HG02678 (cell line): Measurements from ENCODE around the gene ZNF576.
"Not testable (repeated sequence)": the region's sequence is repeated elsewhere in the genome, so short reads cannot be mapped to it uniquely, and the experiment has no call there.

Experiments used
- ATAC-seq: cut with Tn5 transposase; IDR thresholded peaks from one replicate; pipeline ENCODE4 v1.9.1; 2021; ENCODE audit warnings: mild to moderate bottlenecking, moderate library complexity; ENCODE audit not compliant: unreplicated experiment

ZNF576 gene

DNA sequence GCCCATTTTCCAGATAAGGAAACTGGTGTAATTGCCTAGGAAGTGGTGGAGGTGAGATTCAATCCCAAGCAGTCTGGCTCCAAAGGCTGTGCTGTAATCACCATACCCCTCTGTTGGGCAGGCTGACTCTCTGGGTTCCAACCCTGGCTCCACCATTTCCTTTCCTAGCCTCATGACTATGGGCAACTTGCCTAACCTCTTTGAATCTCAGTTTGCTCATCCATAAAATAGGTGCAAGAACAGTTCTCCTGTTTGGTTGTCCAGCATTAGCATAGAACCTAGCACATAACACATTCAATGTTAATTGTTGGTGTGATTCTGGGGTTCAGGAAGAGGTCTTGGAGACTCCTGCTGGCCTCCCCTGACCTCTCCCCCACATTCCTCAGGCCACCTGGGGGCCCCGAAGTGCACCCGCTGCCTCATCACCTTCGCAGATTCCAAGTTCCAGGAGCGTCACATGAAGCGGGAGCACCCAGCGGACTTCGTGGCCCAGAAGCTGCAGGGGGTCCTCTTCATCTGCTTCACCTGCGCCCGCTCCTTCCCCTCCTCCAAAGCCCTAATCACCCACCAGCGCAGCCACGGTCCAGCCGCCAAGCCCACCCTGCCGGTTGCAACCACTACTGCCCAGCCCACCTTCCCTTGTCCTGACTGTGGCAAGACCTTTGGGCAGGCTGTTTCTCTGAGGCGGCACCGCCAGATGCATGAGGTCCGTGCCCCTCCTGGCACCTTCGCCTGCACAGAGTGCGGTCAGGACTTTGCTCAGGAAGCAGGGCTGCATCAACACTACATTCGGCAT is 2.2 kb downstream of the ZNF576 start:
- no peak for ATAC-seq

DNA sequence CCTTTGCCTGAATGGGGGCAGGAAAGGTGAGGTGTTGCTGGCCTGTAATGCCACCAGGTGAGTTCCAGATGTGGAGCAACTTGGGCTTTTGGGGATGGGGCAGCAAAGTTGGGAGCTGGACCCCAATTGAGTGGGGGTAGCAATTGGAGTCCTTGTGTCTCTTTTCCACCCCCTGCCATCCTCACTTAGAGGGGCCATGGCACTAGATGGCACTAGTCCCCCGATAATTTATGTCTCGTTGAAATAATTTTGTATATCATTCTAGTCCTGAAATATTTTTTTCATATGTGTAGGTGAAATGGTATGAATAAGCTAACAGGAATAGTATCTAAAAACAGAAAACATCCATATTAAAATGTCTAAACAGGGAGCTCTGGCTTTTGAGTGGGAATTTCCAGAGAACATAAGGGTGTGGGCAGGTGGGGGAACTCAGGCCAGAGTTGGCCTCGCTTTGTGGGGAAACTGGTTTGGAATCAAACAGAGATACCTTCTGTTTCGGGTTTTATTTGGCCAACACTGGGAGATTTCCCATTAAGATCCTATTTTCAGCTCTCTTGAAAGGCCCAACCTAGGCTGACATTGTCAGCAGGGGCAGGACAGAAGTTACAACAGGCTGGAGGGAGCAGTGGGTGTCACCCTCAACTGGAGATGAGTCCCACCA is 3.4 kb downstream of the ZNF576 start:
- ATAC-seq, result no peak

DNA sequence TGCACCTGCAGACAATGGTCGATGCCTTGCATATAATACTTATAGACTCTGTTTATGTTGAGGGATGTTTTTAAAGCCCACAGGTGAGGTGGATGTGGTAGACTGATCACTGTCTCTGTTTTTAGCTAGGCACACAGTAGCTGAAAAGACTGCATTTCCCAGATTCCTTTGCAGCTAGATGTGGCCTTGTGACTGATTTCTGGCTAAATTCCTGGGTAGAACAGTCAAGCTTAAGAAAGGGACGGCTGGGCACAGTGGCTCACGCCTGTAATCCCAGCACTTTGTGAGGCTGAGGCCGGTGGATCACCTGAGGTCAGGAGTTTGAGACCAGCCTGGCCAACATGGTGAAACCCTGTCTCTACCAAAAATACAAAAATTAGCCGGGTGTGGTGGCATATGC is 3.9 kb downstream of the ZNF576 start:
- not testable (repeated sequence) for ATAC-seq

DNA sequence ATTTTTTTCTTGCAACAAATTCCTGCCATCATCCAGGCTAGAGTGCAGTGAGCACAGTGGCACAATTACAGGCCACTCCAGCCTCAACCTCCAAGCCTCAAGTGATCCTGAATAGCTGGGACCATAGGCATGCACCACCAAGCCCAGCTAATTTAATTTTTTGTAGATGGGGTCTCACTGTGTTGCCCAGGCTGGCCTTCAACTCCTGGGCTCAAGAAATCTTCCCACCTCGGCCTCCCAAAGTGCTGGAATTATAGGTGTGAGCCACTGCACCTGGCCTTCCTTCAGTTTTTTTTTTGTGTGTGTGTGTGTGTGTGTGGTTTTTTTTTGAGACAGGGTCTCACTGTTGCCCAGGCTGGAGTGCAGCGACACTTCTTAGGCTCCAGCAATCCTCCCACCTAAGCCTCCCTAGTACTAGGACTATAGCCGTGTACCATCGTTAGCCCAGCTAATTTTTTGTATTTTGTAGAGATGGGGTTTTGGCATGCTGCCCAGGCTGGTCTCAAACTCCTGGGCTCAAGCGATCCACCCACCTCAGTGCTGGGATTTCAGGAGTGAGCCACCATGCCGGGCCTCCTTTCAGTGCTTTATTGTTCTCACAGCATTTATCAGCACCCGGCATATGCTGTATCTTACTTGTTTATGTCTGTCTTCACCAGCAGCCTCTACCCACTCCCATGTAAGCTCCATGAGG is 9.6 kb downstream of the ZNF576 start:
- ATAC-seq, result no peak

DNA sequence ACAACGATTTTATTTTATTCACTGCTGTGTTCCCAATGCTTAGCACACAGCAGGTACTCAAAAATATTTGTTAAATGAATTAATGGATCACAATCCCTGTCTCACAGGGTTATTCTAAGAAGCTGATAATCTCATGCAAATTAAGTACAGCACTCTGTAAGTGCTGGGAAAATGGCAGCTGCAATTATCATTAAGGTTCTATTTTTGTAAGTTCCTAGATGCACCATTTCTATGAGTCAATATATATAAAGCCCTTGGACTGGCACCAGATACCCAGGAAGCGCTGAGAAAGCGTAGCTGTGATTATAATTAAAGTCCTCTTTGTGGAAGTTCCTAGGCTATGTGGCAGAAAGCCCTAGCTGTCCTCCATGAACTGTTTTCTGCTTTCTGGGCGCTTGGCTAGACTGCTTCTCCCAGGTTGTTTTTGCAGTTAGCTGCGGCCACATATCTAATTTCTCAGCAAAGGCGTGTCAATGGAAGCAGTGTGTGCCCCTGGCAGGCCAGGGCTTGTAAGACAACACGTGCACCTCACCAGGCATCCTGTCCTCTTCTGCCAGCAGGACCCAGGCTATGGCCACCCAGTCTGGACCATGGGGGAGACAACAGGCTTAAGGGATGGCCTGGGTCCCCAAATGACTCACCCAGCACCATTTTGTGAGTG is 10.3 kb downstream of the ZNF576 start:
- no peak for ATAC-seq

DNA sequence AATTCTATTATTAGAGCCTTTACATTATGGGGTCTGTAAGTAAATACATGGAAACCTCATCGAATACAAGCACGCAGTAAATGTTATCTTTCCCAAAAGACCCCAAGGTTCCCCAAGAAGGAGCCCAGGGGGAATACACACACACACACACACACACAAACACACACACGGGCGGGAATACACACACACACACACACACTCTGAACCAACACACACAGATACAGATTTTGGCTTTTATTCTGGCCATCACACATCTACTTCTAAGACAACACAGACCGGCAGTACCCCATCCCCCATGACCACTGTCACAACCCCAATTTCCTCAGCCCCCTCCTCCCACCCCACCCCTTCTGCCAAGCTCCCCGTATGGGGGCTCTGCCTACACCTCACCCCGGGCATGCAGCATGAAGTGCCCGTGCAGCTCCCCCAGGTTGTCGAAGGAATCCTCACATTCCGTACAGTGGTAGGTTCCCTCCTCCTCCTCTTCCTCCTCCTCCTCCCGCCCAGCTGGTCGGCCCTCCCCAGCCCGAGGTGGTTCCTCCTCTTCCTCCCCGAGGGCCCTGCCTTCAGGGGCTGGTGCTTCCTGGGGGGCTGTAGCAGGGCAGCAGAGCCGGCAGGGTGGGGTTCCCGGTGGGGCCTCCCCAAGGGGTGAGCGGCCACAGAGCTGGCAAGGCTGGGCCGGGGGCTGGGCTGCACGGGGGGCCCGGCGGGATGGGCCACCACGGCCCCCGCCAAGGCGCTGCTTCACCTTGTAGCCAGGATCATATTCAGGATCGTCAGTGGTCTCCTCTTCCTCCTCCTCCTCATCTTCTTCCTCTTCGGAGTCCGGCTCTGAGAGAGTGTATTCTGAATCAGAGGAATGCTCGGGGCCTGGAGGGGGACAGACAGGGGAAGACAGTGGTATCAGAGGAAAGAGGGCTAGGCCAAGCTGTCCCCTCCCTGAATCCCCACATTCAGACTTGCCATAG is 11.1 kb downstream of the ZNF576 start:
- ATAC-seq, result no peak

DNA sequence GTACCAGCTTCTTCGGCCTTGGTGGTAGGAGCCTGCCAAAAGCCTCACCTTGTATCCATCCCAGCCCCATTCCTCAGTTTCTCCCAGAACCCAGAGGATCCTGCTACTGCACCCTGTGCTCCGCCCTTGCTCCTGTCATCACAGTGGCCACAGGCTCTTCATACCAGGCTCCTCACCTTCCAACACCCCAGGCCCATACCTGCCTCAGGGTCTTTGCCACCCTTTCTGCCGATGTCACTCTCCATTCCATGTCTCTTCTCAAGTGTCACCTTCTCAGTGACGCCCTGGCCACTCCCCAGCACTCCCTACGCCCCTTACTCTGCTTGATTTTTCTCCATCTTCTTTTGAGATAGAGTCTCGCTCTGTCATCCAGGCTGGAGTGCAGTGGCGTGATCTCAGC is 13.5 kb downstream of the ZNF576 start:
- no peak for ATAC-seq

DNA sequence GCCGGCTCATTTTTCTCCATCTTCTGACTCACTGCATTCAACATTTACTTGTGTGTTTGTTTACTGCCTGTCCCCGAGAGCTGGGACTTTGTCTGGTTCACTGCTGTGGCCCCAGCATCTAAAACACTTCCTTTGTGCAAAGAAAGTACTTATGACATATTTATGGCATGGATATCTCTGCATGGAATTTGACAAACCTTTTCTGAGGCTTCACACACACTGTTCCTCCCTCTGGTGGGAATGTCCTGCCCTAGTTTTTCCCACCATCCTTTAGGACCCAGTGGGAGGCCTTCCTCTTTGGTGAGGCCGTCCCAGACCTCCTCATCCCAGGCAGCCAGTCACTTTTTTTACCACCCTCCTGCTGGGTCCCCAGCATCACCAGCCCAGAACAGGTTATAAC is 14.1 kb downstream of the ZNF576 start:
- no peak for ATAC-seq

DNA sequence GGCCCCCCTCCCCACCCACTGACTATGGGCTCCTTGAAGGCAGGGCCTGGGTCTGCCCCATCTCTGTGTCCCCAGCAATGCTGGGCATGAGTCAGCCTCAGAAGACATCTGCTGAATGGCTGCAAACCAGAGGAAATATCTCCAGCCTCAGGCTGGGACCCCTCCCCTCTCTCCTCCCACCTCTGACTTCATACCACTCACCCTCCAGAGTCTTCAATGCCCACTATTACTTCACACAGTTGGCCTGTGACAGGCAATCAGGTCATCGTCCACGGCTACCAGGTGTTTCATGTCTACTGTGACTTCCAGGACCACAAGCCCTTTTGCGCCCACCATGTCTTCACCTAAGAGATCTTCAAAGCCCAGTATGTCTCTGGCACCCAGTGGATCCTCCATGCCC is 15.4 kb downstream of the ZNF576 start, which contains the start of gene SRRM5:
Gene SRRM5 (plus strand): TSS at position 301 of the 400 bp plus-strand sequence. CDS start 34 bp downstream, at position 335.
- no peak for ATAC-seq

DNA sequence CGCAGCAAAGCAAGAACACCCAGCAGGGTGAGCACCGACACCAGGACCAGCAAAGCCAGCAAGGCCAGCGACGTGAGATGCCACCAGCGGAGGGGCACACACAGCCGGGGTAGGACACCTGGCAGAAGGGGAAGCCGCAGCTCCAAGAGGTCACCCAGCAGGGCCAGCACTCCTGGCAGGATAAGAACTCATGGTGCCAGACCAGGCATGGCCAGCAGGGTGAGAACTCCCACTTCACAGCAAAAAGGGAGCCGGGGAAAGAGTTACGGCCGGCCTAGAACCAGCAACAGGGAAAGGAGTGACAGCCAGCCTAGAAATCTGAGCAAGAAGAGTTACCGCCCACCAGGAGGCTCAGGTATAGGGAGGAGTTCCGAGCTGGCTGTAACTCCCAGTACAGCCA is 16.0 kb downstream of the ZNF576 start:
- no peak for ATAC-seq

DNA sequence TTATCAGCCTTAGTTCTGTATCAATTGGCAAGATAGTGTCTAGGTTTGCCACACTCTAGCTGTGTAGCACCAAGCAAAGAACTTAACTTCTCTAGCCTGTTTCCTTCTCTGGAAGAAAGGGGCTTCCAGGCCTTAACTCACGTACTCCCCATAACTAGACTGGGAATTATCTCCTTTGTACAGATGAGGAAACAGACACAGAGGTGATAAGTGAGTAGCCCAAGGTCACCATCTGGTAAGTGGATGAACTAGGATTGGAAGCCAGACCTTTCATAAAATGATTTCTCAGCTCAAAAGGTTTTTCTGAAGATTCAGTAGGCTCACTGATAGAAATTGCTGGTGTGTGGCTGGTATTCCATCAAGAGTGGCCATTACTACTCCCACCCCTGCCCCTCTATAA is 19.9 kb downstream of the ZNF576 start:
- no peak for ATAC-seq

DNA sequence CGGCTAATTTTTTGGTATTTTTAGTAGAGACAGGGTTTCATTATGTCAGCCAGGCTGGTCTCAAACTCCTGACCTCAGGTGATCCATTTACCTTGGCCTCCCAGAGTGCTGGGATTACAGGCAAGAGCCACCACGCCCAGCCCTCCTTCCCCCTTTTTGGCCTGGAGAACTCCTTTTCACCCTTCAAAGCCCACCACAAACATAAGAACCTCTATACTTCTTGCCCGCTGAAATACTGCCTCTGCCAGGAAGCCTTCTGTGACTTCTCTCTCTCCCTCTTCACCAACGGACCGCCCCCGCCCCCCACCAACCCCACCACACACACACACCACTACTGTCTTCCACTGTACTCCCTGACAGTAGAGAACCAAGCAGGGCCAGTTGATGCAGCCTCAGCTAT is 20.6 kb downstream of the ZNF576 start:
- ATAC-seq, result no peak

DNA sequence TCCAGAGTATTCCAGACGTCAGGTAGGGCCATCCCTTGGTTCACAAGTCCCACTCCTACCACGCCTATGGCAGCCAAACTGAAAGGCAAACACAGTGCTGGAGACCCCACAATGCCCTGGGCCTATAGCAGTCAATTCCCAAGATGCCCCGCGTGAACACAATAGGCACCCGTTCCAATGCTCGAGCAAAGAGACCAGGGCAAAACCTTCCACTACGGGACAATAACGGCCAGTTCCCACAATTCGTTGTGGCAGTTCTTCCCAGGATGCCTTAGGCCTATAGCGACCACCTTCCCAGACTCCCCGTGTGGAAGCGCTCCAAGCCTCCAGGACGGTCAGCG is 22.5 kb downstream of the ZNF576 start:
- ATAC-seq, result peak; percentile 18

DNA sequence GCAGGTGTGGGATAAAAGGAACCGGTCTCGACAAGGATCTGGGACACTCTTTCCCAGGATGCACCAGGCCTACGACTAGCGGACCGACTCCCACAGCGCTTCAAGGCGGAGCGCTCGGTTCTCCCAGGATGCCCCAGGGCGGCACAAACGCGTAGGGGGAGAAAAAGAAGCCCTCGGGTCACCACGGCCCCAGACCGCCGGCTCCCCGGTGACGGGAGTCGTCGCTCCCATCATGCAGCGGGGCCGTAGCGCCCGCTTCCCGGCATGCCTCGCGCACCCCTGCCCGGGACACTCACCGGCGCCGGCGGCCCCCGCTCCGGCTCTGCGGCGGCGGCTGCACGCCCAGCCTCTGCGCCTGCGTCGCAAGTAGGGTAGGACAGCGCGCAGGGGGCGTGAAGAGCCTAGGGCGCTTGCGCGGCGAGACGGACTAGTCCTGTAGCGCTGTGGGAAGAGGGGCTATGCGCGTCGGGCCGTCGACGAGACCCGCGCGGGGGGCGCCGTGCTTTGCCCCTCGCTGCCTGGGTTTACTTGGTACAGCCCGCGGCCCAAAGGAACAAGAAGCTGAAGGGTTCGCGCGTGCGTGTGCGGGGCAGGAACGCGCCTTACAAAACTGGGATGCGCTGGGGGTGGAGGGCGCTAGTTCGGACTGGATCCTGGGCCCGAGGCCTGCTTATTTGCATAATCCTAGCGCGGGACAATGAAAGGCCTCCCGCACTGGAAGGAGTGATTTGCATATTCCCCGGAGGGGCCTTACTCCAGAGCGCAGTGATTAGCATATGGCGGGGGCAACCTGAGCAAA is 23.1 kb downstream of the ZNF576 start, which contains the start of gene ZNF428:
Gene ZNF428 (minus strand): TSS at position 368 of the 799 bp plus-strand sequence. CDS start 5,325 bp downstream, outside the sequence.
- ATAC-seq, result peak; percentile 79

DNA sequence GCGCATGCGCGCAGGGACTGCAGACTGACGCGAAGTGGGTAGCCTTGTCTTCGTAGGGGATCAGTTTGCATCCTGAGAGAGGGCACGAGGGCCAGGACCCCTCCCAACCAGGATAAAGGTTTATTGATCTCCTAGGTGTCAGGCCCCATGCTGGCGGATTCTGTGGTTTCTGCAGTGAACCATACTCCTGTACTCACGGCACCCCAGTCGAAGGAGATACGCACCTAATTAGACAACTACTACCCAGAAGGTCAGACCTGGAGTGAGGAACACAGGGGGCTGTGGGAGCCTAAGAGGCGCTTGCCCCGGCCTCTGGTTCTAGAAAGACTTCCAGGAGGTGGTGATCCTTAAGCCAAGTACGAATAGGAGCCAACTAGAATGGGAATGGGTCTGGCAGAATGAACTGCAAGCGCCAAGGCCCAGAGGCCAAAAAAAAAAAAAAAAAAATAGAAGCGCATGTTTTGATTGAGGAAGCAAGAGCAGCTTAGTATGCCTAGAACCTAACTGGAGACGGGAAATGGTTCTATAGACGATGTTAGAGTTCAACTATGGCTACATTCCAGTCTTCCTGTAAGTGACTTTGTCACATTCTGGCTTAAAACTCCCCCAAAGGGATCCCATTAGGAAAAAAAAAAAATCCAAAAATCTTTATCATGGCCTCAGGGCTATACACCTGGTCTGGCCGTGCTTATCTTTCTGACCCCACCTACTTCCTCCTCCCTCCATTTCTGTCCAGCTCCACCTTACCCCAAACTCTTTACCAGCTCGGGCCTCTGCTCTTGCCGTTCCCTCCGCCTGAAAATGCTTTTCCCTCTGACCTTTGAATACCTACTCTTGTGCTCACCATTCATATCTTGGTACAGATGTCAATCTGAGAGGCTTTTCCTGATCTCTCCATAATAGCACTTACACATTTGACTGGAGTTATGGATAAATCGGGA is 23.9 kb downstream of the ZNF576 start:
- no peak for ATAC-seq

DNA sequence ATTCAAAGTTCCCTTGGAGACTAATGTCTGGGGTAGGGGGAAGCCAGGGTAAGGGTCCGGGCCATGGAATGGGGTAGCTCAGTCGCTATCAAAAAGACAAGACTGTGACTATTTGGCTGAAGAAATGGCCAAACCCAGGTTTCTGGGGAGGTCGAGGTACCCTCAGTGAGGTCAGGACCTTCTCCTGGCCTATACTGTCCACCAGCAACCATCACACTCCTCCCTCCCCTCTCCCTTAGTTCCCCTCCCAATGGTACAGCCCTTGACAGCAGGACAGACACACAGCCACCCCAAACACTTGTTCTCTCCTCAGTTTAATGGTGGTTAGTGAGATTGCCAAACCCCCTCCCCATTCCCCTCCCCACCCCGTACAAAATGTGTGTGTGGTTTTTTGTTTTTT is 25.7 kb downstream of the ZNF576 start:
- ATAC-seq, result no peak

DNA sequence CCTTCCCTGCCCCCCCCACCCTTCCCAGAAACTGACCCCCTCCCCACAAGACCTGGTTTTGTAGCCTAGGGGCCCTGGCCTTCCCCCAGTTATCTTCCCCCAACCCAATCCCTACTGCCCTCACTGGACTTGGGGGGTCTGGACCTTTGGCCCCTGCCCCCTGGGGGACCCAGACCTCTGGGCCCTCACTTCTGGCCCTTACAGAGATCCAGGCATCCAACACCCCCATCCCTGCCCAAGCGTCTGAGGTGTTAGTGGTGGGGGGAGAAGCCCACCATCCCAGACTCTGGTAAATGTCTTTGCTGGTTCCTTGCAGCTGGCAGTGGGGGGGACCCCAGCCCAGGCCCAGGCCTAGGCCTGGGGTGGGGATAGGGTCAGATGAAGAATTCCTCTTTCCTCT is 26.6 kb downstream of the ZNF576 start:
- ATAC-seq, result no peak
